Measurements from ENCODE around the gene CAV2.

The CAV2 gene

GRCh38 chr7:116549370-116549769, 49.8 kb downstream of the CAV2 start:
- DNase-seq, result no peak

GRCh38 chr7:116551692-116552091, 52.2 kb downstream of the CAV2 start:
- no peak for DNase-seq

DNA sequence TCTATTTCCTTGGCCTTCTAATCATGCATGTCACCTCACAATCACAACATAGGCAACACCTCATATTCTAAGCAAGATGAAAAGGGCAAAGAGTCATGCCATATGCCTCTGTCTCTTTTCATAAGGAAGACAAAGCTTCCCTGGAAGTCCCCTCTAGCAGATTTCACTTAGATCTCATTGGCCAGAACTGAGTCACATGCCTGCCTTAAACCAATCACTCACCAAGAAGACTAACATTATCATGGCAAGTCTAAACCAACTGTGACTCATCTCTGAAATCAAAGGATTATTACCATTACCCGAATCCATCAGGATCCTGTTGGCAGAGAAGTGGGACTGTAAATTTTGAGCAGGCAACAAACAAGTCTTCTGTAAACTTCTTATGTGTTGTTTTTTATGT, 53.1 kb downstream of the CAV2 start:
- DNase-seq, result no peak

GRCh38 chr7:116553168-116553964, 53.8 kb downstream of the CAV2 start:
- DNase-seq, result no peak

DNA sequence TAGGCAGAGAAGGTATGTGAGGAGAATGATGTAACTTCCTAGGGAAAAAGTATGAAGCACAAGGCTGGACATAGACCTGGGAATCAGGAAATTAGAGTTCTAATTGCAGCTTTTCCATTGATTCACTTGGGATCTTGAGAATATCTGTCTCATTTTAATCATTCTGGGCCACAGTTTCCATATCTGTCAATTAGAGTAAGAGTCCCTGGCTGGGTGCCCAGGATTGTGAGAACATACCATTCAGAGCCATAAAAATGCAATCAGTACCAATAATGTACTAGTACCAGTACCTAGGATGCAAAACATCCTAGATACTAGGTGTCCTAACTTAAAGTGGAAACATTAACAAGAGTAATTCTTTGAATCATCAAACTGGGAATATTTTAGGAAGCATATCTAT, 54.9 kb downstream of the CAV2 start:
- DNase-seq, result no peak

DNA sequence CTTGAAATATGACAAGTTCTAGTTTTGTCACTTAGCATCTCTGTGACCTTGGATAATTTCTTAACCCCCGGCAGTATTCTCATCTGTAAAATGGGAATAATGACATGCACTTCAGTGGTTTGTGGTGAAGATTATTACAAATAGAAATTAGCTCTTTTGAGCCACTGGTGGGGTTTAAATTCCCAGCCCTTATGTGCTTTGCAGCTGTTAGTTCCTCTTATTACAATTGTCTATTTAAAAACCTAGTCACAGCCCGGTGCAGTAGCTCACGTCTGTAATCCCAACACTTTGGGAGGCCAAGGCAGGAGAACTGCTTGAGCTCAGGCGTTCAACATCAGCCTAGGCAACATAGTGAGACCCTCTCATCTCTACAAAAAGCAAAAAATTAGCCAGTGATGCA, 55.4 kb downstream of the CAV2 start:
- no peak for DNase-seq

- no peak for DNase-seq
Observed at GRCh38 chr7:116557066-116557585, 57.6 kb downstream of the CAV2 start.

DNA sequence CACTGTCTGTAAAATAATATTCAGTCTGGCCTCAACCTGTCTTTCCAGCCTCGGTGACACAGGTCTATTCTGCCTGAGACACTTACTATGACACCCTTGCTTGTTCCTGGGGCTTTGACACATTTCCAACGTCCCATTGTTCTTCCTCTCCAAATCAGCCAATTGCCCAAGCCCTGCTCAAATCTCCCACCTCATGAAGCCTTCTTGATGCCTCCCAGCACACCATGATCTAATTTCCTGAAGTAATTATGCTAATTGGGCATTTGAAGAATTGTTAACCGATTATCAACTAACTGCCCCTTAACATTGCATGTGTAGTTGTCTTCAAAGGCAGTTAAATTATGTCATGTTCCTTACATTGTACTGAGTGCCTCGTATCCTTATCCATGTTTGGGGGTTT, 58.4 kb downstream of the CAV2 start:
- no peak for DNase-seq

Data from activated naive CD4-positive, alpha-beta T cell treated with anti-CD3 and anti-CD28 coated beads, Interleukin-2, amount 50 U/mL, for 16 hours (primary cell).